OCI-LY7 (cell line): ENCODE data around the gene SCGB1D4. TPM values are rescaled to one million over a fixed set of nuclear protein-coding genes. Genes with fewer than 3 reads are reported as not detected.

ENCODE experiments used
- BruUV-seq: library from RNA; stranded (reverse); fragments of 400-500 nt; replicated peaks from 2 replicates; lab custom pipeline; 2021; lab: Mats Ljungman, UMichigan
- CTCF ChIA-PET: fragments of 300-600 bp; sonication (Branson Sonifier 250); formaldehyde crosslinking; loops from one replicate; lab custom pipeline; 2022; ENCODE audit warnings: antibody characterized with exemption; ENCODE audit not compliant: unreplicated experiment; lab: Charles Lee
- POLR2A ChIA-PET: fragments of 300-600 bp; sonication (Branson Sonifier 250); formaldehyde crosslinking; loops from one replicate; lab custom pipeline; 2022; ENCODE audit warnings: antibody characterized with exemption; lab: Charles Lee
- DNase-seq: peaks from one replicate; pipeline ENCODE4 v3.0.0-alpha.2; 2015; ENCODE audit warnings: low spot score
- H2AFZ ChIP-seq: fragments of 200-600 bp; sonication (generic), shearing (Covaris generic); 2 replicates; pipeline ENCODE4 v1.6.1; 2014; ENCODE audit warnings: mild to moderate bottlenecking, antibody characterized with exemption, low read length, moderate library complexity
- H3K27ac ChIP-seq: fragments of 200-600 bp; sonication (generic); 2 replicates; pipeline ENCODE4 v1.5.1; 2014; ENCODE audit warnings: mixed run types, low read depth, mild to moderate bottlenecking, moderate library complexity, low read length, inconsistent platforms; ENCODE audit not compliant: poor library complexity, severe bottlenecking
- H3K36me3 ChIP-seq: fragments of 200-600 bp; sonication (generic); 2 replicates; pipeline ENCODE4 v1.6.1; 2014; ENCODE audit warnings: mild to moderate bottlenecking, antibody characterized with exemption, low read length, moderate library complexity, mixed read lengths; ENCODE audit not compliant: insufficient read depth
- H3K4me1 ChIP-seq: fragments of 200-600 bp; sonication (generic); 2 replicates; pipeline ENCODE4 v1.5.1; 2014; ENCODE audit warnings: mild to moderate bottlenecking, low read length; ENCODE audit not compliant: insufficient read depth, poor library complexity, severe bottlenecking
- H3K4me2 ChIP-seq: fragments of 200-600 bp; sonication (generic); 2 replicates; pipeline ENCODE4 v1.6.1; 2014; ENCODE audit warnings: mild to moderate bottlenecking, low read length
- H3K4me3 ChIP-seq: fragments of 200-600 bp; sonication (generic); 2 replicates; pipeline ENCODE4 v1.5.1; 2014; ENCODE audit warnings: mild to moderate bottlenecking, low read depth, low read length; ENCODE audit not compliant: poor library complexity, severe bottlenecking
- H3K79me2 ChIP-seq: fragments of 200-600 bp; sonication (generic); 2 replicates; pipeline ENCODE4 v1.6.1; 2016; ENCODE audit warnings: low read depth, mild to moderate bottlenecking, low read length, moderate library complexity, mixed read lengths; ENCODE audit not compliant: insufficient read depth
- H3K9me2 ChIP-seq: fragments of 200-600 bp; sonication (generic); 2 replicates; pipeline ENCODE4 v1.6.1; 2016; ENCODE audit warnings: mild to moderate bottlenecking, low read length, mixed read lengths; ENCODE audit not compliant: insufficient read depth
- H3K9me3 ChIP-seq: fragments of 200-600 bp; sonication (generic); 2 replicates; pipeline ENCODE4 v1.6.1; 2014; ENCODE audit warnings: mild to moderate bottlenecking, mixed run types, low read length, mixed read lengths
- H4K20me1 ChIP-seq: fragments of 200-600 bp; sonication (generic); 2 replicates; pipeline ENCODE4 v1.6.1; 2014; ENCODE audit warnings: mild to moderate bottlenecking, antibody characterized with exemption, low read length, moderate library complexity, mixed read lengths; ENCODE audit not compliant: insufficient read depth
- CTCF ChIP-seq: fragments of 200-600 bp; sonication (generic); conservative IDR thresholded peaks from 2 replicates; pipeline ENCODE4 v1.5.1; 2014; ENCODE audit warnings: mild to moderate bottlenecking, antibody characterized with exemption, low read length, moderate library complexity, mixed read lengths
- EZH2phosphoT487 ChIP-seq: fragments of 200-600 bp; sonication (generic); IDR thresholded peaks from 2 replicates; pipeline ENCODE4 v1.6.1; 2018; ENCODE audit warnings: low read depth, borderline replicate concordance, mild to moderate bottlenecking, mixed run types, antibody characterized with exemption, low read length, moderate library complexity, mixed read lengths
- intact Hi-C: fragments of 100-400 bp; cut with micrococcal nuclease; formaldehyde crosslinking; loops from one replicate; pipeline ENCODE4 v1.10.0; 2022; ENCODE audit not compliant: unreplicated experiment
- total RNA-seq, 2 experiments: library from RNA; depleted of rRNA in 1 of 2; stranded (reverse); fragments of >200 nt in 1 of 2; shearing (Covaris generic) in 1 of 2; gene quantifications; 2 replicates each; pipeline ENCODE4 v1.2.3, GENCODE V29; 2014 to 2022

SCGB1D4 gene
- total RNA-seq, 2 experiments from 2014 or later: not detected

DNA sequence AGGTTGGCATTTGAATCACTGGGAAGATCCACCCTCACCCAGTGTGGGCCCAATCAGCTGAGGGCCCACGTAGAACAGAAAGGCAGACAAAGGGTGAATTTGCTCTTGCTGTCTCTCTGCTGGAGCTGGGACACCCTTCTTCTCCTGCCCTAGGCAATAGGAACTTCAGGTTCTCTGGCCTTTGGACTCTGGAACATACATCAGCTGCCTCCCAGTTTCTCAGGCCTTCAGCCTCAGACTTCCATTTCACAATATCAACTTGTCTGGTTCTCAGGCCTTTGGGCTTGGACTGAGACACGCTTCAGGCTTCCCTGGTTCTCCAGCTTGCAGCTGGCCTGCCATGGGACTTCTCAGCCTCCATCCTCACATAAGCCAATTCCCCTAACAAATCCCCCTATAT is 23.6 kb upstream of the SCGB1D4 start:
- H3K4me2 ChIP-seq: no peak overlapping the region
- H3K4me3 ChIP-seq: no peak overlapping the region
- POLR2A ChIA-PET: interaction anchor here (0.6 kb wide), 1 partner anchor 423 kb away, joined by 4 read pairs; no protein-coding TSS in a partner anchor
- CTCF ChIA-PET: no interaction called here
- H3K9me2 ChIP-seq: no peaks in the 10 kb centered on the region
- TF ChIP-seq EZH2phosphoT487 (no peak), CTCF (no peak)
- H3K4me1 ChIP-seq: peaks cover 4% of the 10 kb centered on the region
- H3K79me2 ChIP-seq: no peaks in the 10 kb centered on the region
- intact Hi-C loops: no loop called here
- no peak overlapping the region for H3K27ac ChIP-seq
- H4K20me1 ChIP-seq: no peaks in the 10 kb centered on the region
- no peaks in the 10 kb centered on the region for H3K9me3 ChIP-seq
- no peak overlapping the region for H2AFZ ChIP-seq
- BruUV-seq: no TSS peak
- H3K36me3 ChIP-seq: no peaks in the 10 kb centered on the region
- DNase-seq: no peak

DNA sequence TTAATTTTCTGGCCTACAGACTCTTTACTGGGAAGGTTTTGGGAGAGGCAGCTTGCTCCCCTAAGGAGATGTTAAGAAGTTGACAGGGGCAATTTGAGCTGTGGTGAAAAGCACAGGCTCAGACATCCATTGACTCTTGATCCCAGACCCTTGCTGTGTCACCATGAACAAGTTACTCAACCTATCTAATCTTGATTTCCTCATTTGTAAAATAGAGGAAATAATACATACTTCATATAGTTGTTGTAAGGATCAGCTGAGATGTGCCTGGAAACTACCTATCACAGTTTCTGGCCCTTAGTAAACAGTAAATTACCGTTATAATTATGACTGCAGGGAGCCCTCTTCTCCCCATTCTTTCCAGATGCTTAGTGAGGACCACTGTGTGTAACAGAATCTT is 16.6 kb upstream of the SCGB1D4 start:
- H3K36me3 ChIP-seq: no peaks in the 10 kb centered on the region
- DNase-seq: no peak
- ChIA-PET POLR2A (no interaction called here), CTCF (no interaction called here)
- BruUV-seq: no TSS peak
- H3K4me3 ChIP-seq: no peak overlapping the region
- intact Hi-C loops: no loop called here
- H3K27ac ChIP-seq: no peak overlapping the region
- H3K79me2 ChIP-seq: no peaks in the 10 kb centered on the region
- H4K20me1 ChIP-seq: no peaks in the 10 kb centered on the region
- TF ChIP-seq EZH2phosphoT487 (no peak), CTCF (no peak)
- H2AFZ ChIP-seq: no peak overlapping the region
- no peaks in the 10 kb centered on the region for H3K9me2 ChIP-seq
- no peak overlapping the region for H3K4me2 ChIP-seq
- H3K9me3 ChIP-seq: no peaks in the 10 kb centered on the region
- no peaks in the 10 kb centered on the region for H3K4me1 ChIP-seq

DNA sequence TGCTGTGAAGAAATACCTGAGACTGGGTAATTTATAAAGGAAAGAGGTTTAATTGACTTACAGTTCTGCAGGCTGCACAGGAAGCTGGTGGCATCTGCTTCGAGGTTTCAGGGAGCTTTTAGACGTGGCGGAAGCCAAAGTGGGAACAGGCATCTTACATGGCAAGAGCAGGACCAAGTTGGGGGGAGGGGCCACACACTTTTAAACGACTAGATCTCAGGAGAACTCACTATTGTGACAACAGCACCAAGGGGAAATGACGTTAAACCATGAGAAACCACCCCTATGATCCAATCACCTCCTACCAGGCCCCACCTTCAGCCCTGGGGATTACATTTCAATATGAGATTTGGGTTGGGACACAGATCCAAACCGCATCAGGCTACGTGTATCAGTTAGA is 11.1 kb upstream of the SCGB1D4 start:
- Histone ChIP-seq H3K79me2 (no peaks in the 10 kb centered on the region), H3K9me3 (no peaks in the 10 kb centered on the region), H3K4me2 (no peak overlapping the region), H2AFZ (no peak overlapping the region), H3K4me3 (no peak overlapping the region), H4K20me1 (no peaks in the 10 kb centered on the region), H3K9me2 (no peaks in the 10 kb centered on the region), H3K4me1 (no peaks in the 10 kb centered on the region), H3K27ac (no peak overlapping the region), H3K36me3 (no peaks in the 10 kb centered on the region)
- intact Hi-C loops: loop anchor here (2.0 kb wide), 1 partner anchor 93 kb away; no protein-coding TSS in a partner anchor
- no TSS peak for BruUV-seq
- POLR2A ChIA-PET: no interaction called here
- TF ChIP-seq EZH2phosphoT487: no peak
- TF ChIP-seq CTCF: no peak
- CTCF ChIA-PET: no interaction called here
- no peak for DNase-seq
